ENCODE results near the gene SLC7A6OS.

Gene SLC7A6OS

DNA sequence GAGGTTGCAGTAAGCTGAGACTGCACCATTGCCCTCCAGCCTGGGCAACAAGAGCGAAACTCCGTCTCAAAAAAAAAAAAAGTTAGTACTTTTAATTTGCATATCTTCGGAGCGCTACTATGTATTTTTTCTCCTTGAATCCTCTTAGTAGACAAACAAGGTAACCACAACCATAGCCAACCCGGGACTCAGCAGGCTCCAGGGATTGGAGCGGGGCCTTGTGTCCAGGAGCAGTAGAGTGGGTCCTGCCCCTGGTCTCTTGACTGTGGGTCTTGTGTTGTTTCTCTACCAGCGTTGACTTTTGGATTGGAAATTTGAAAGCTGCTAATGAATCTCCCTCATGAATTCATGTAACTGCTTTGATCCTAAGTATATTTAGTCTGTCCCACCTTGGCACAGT, 32.4 kb upstream of the SLC7A6OS start:
- Histone ChIP-seq H2AFZ (ENCODE audit: low read length, unreplicated experiment) (no peak overlapping the region), H3K79me2 (ENCODE audit: control insufficient read depth, insufficient read depth, low read length, unreplicated experiment) (no peaks in the 10 kb centered on the region), H3K4me1 (ENCODE audit: control insufficient read depth, insufficient read depth, low read length, unreplicated experiment) (no peaks in the 10 kb centered on the region), H3K27me3 (ENCODE audit: insufficient read depth, low read length) (no peaks in the 10 kb centered on the region), H3K4me3 (ENCODE audit: low read depth, low read length) (no peak overlapping the region), H3K27ac (ENCODE audit: low read depth, low read length) (no peak overlapping the region), H3K36me3 (ENCODE audit: insufficient read depth, low read length) (peaks cover 16% of the 10 kb centered on the region)

DNA sequence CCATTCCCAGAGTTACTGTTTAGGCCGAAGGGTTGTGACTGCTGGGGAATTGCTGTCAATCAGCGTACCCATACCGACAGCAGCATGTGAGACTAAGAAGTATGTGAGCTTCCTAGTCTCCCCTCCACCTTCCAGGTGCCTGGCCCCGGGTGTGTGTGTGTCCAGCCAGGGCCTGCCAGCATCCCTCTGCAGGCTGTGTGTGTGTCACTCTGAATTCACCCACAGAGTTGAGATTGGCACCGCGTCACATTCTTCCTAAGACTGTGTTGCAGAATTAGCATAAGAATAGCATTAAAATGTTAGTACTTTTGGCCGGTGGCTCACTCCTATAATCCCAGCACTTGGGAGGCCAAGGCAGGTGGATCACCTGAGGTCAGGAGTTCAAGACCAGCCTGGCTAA, 31.9 kb upstream of the SLC7A6OS start:
- H3K4me3 ChIP-seq (ENCODE audit: low read depth, low read length): no peak overlapping the region
- H3K27ac ChIP-seq (ENCODE audit: low read depth, low read length): no peak overlapping the region
- peaks cover 16% of the 10 kb centered on the region for H3K36me3 ChIP-seq (ENCODE audit: insufficient read depth, low read length)
- no peak overlapping the region for H2AFZ ChIP-seq (ENCODE audit: low read length, unreplicated experiment)
- no peaks in the 10 kb centered on the region for H3K4me1 ChIP-seq (ENCODE audit: control insufficient read depth, insufficient read depth, low read length, unreplicated experiment)
- H3K79me2 ChIP-seq (ENCODE audit: control insufficient read depth, insufficient read depth, low read length, unreplicated experiment): no peaks in the 10 kb centered on the region
- H3K27me3 ChIP-seq (ENCODE audit: insufficient read depth, low read length): no peaks in the 10 kb centered on the region

DNA sequence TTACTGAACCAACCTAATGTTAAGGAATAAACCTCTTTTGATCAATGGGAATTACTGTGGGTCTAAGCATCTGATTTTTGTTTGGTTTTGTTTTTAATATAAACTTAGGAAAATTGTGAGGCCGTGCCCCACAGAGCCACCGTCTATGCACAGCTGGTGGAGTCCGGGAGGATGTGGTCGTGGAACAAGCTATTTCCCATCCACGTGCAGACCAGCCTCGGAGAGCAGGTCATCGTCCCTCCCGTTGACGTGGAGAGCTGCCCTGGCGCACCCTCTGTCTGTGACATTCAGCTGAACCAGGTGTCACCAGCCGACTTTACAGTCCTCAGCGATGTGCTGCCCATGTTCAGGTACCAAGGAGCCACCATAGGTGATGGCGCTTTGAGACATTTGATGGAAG, 28.5 kb upstream of the SLC7A6OS start:
- peaks cover 20% of the 10 kb centered on the region; the same call in 1 of the 2 replicates for H3K36me3 ChIP-seq (ENCODE audit: insufficient read depth, low read length)
- H3K27me3 ChIP-seq (ENCODE audit: insufficient read depth, low read length): no peaks in the 10 kb centered on the region
- H3K79me2 ChIP-seq (ENCODE audit: control insufficient read depth, insufficient read depth, low read length, unreplicated experiment): no peaks in the 10 kb centered on the region
- H3K4me3 ChIP-seq (ENCODE audit: low read depth, low read length): no peak overlapping the region
- H3K4me1 ChIP-seq (ENCODE audit: control insufficient read depth, insufficient read depth, low read length, unreplicated experiment): peaks cover 13% of the 10 kb centered on the region
- H2AFZ ChIP-seq (ENCODE audit: low read length, unreplicated experiment): no peak overlapping the region
- no peak overlapping the region for H3K27ac ChIP-seq (ENCODE audit: low read depth, low read length)

DNA sequence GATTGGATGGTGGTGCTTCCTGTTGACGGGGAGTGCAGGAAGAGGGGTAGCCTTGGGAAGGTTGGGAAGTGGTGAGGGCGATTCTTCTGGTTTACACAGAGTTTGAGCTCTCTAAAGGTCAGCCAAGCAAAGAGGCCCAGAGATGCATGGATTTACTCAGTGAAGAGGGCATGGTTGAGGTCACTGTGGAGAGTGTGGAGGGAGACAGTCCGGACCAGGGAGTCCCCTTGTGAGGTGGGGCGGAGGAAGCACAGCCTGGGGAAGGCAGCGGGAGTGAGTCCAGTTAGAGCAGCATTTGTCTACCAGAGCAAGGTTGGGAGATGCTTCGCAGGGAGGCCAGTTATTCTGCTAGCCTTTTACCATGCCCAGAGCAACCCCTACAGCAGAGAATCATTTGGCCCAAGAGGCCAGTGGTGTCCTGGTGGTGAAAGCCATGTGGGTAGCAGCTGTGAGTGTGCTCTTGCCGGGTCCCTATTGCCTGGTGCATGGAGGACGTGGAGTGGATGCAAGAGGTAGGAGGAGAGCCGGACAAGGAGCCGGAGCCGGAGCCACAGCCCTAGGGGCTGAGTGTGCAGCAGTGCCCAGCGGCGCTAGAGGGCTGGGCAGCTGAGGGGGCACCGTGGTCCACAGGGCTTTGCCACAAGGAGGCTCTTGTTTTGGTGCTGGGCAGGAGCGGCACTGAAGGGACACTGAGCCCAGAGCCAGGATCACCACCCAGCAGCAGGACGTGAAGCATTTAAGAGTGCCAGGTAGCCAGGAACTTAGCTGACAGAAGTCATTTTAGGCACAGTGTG, 27.8 kb upstream of the SLC7A6OS start:
- Histone ChIP-seq H3K79me2 (ENCODE audit: control insufficient read depth, insufficient read depth, low read length, unreplicated experiment) (no peaks in the 10 kb centered on the region), H2AFZ (ENCODE audit: low read length, unreplicated experiment) (no peak overlapping the region), H3K36me3 (ENCODE audit: insufficient read depth, low read length) (peaks cover 20% of the 10 kb centered on the region; the same call in 1 of the 2 replicates), H3K4me3 (ENCODE audit: low read depth, low read length) (no peak overlapping the region), H3K27me3 (ENCODE audit: insufficient read depth, low read length) (no peaks in the 10 kb centered on the region), H3K4me1 (ENCODE audit: control insufficient read depth, insufficient read depth, low read length, unreplicated experiment) (peaks cover 18% of the 10 kb centered on the region), H3K27ac (ENCODE audit: low read depth, low read length) (no peak overlapping the region)

DNA sequence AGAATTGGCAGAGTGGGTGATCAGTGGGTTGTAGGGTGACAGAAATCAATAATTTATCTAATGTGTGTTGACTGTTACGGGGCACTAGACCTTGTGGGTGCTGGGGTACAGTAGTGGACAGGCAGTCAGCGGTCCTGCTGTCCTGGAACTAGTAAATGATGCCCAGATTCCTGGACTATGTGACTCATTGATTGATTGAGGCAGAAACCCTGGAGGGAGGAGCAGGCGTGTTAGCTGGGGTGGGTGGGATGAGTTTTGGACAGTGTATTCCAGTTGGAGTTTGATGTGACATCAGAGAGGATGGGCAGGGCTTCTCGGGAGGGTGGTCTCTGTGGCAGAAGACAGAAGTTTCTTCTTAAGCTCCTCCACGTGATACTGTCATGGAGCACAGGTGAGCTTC, 24.4 kb upstream of the SLC7A6OS start:
- H3K36me3 ChIP-seq (ENCODE audit: insufficient read depth, low read length): peaks cover 13% of the 10 kb centered on the region; the same call in 1 of the 2 replicates
- no peaks in the 10 kb centered on the region for H3K79me2 ChIP-seq (ENCODE audit: control insufficient read depth, insufficient read depth, low read length, unreplicated experiment)
- H3K27ac ChIP-seq (ENCODE audit: low read depth, low read length): peak overlapping the region; percentile 83
- H3K27me3 ChIP-seq (ENCODE audit: insufficient read depth, low read length): no peaks in the 10 kb centered on the region
- peaks cover 39% of the 10 kb centered on the region for H3K4me1 ChIP-seq (ENCODE audit: control insufficient read depth, insufficient read depth, low read length, unreplicated experiment)
- no peak overlapping the region for H2AFZ ChIP-seq (ENCODE audit: low read length, unreplicated experiment)
- H3K4me3 ChIP-seq (ENCODE audit: low read depth, low read length): no peak overlapping the region

DNA sequence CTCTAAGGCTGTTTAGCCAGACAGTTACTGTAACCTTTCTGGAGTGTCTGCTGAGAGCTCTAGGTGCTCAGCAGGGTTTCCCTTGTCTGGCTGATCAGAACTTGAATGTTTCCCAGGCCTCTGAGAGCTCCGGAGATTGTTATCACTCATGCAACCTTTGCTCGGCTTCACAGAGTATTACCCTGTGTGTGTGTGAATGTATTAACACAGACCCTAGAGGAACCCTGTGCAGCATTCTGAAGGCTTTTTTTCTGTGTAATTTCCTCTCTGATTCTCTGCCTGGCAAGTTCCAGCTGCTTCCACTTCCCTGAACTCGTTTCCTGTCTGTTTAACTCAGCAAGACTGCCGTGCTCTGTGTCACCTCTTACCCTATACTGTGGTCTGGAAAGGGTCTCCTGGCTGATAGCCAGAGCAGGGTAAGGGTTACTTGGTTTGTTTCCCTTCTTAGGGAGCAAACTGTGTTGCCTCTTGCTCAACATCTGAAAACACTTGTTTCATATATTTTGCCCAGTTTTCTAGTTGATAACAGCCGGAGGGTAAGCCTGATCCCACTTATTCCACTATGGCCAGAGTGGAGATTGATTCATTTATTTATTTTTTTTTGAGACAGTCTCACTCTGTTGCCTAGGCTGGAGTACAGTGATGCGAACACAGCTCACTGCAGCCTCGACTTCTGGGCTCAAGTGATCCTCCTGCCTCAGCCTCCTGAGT, 21.8 kb upstream of the SLC7A6OS start:
- no peaks in the 10 kb centered on the region for H3K27me3 ChIP-seq (ENCODE audit: insufficient read depth, low read length)
- peak overlapping the region; percentile 83 for H3K27ac ChIP-seq (ENCODE audit: low read depth, low read length)
- H3K4me1 ChIP-seq (ENCODE audit: control insufficient read depth, insufficient read depth, low read length, unreplicated experiment): peaks cover 39% of the 10 kb centered on the region
- peak overlapping the region; percentile 8 for H2AFZ ChIP-seq (ENCODE audit: low read length, unreplicated experiment)
- H3K79me2 ChIP-seq (ENCODE audit: control insufficient read depth, insufficient read depth, low read length, unreplicated experiment): no peaks in the 10 kb centered on the region
- peaks cover 5% of the 10 kb centered on the region; the same call in 1 of the 2 replicates for H3K36me3 ChIP-seq (ENCODE audit: insufficient read depth, low read length)
- no peak overlapping the region for H3K4me3 ChIP-seq (ENCODE audit: low read depth, low read length)

DNA sequence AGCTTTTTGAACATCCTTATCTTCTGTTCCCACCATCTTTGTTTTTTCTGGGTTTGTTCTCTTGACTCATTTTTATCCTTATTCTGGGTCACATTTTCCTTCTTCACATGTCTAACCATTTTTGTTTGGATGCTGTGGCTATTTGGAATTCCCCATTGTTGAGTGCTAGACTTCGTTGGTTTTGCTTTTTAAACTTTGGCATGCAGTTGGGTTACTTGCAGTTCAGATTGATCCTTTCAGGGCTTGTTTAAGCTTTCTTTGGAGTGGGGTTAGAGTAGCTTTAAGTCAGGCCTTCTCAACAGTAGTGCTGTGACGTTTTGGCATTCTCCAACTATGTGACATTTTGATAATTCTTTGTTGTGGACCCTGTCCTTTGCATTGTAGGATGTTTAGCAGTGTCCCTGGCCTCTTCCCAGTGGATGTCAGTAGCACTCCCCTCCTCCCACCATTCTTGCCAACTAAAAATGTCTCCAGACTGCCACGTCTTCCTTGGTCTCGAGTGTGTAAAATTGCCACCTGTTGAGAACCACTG, 21.2 kb upstream of the SLC7A6OS start:
- no peaks in the 10 kb centered on the region for H3K27me3 ChIP-seq (ENCODE audit: insufficient read depth, low read length)
- H3K4me1 ChIP-seq (ENCODE audit: control insufficient read depth, insufficient read depth, low read length, unreplicated experiment): peaks cover 39% of the 10 kb centered on the region
- no peak overlapping the region for H3K4me3 ChIP-seq (ENCODE audit: low read depth, low read length)
- peak overlapping the region; percentile 83 for H3K27ac ChIP-seq (ENCODE audit: low read depth, low read length)
- H3K36me3 ChIP-seq (ENCODE audit: insufficient read depth, low read length): no peaks in the 10 kb centered on the region
- H3K79me2 ChIP-seq (ENCODE audit: control insufficient read depth, insufficient read depth, low read length, unreplicated experiment): no peaks in the 10 kb centered on the region
- peak overlapping the region; percentile 8 for H2AFZ ChIP-seq (ENCODE audit: low read length, unreplicated experiment)

DNA sequence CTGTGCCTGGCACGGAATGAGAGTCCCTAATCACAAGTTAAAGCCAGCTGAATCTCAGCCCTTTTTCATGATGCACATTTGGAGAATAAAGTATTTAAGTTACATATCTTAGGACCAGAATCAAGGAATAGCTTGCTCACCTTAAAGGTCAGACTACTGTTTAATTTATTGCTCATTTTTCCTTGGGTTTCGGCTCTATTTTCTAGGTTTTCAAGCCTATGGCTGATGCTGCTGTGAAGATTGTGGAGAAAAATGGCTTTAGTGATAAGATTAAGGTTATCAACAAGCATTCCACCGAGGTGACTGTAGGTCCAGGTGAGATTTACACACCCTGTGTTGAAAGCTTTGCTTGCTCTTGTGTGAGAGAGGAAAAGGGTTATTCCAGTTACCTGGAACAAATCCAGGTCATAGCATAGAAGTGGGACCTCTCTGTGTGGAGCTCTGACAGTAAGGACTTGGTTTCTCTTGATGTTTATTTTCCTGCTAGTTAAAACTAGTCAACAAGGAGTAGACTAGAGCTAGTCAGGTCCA, 18.2 kb upstream of the SLC7A6OS start:
- Histone ChIP-seq H3K79me2 (ENCODE audit: control insufficient read depth, insufficient read depth, low read length, unreplicated experiment) (no peaks in the 10 kb centered on the region), H2AFZ (ENCODE audit: low read length, unreplicated experiment) (no peak overlapping the region), H3K36me3 (ENCODE audit: insufficient read depth, low read length) (no peaks in the 10 kb centered on the region), H3K27me3 (ENCODE audit: insufficient read depth, low read length) (no peaks in the 10 kb centered on the region), H3K4me1 (ENCODE audit: control insufficient read depth, insufficient read depth, low read length, unreplicated experiment) (peaks cover 35% of the 10 kb centered on the region), H3K27ac (ENCODE audit: low read depth, low read length) (no peak overlapping the region), H3K4me3 (ENCODE audit: low read depth, low read length) (no peak overlapping the region)

DNA sequence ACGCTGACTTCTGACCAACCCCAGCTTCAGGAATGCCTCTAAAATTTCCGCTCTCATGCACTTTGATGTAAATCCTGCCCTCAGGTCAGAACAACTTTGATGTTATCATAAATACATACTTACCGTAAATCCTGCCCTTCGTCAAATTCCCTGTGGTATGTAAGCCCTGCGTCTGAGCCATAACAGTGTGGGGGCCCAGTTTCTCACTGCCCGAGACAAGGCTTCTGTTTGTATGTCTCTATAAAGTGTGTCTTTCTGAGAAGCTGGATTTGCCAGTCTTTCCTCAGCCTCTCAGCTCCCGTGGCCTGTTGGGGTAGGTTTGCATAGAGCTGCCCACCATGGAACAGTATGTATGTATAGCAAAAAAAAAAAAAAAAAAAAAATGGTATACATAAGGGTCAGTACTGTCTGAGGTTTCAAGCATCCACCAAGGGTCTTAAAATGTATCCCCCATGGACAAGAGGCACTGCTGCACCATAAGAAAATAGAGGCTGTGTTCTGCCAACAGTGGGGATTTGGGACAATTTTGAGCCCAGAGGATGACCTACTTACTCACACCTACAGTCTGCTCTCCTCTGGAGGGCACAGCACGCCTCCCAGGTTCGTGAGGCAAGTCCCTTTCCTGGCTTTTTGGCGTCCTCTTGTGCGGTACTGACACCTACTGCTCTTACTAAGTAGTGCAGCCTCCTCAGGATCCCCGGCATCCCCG, 17.6 kb upstream of the SLC7A6OS start:
- peaks cover 31% of the 10 kb centered on the region for H3K4me1 ChIP-seq (ENCODE audit: control insufficient read depth, insufficient read depth, low read length, unreplicated experiment)
- no peaks in the 10 kb centered on the region for H3K36me3 ChIP-seq (ENCODE audit: insufficient read depth, low read length)
- no peak overlapping the region for H2AFZ ChIP-seq (ENCODE audit: low read length, unreplicated experiment)
- H3K27me3 ChIP-seq (ENCODE audit: insufficient read depth, low read length): no peaks in the 10 kb centered on the region
- no peak overlapping the region for H3K4me3 ChIP-seq (ENCODE audit: low read depth, low read length)
- no peaks in the 10 kb centered on the region for H3K79me2 ChIP-seq (ENCODE audit: control insufficient read depth, insufficient read depth, low read length, unreplicated experiment)
- H3K27ac ChIP-seq (ENCODE audit: low read depth, low read length): no peak overlapping the region

DNA sequence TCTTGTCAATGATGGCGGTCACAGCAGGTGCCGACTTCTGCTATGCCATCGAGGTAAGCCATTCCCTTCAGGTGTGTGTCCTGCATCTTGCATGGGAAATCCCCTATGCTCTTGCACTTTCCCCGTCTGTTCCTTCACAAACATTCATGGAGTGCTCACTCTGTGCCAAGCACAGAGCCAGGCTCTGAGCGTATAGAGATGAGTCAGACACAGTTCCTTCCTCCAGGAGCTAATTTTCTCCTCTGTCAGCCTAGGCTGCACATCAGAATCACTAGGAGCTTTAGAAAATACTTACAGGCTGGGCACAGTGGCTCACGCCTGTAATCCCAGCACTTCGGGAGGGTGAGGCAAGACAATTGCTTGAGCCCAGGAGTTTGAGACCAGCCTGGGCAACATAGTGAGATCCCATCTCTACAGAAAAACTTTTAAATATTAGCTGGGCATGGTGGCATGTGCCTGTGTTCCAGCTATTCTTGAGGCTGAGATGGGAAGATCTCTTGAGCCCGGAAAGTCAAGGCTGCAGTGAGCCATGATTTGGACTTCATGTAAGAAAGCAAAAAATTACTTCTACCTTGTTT, 14.1 kb upstream of the SLC7A6OS start:
- Histone ChIP-seq H2AFZ (ENCODE audit: low read length, unreplicated experiment) (no peak overlapping the region), H3K27ac (ENCODE audit: low read depth, low read length) (no peak overlapping the region), H3K27me3 (ENCODE audit: insufficient read depth, low read length) (no peaks in the 10 kb centered on the region), H3K36me3 (ENCODE audit: insufficient read depth, low read length) (0 out of 2 replicates have a peak, but pooled peaks cover 6% of the 10 kb centered on the region), H3K4me3 (ENCODE audit: low read depth, low read length) (no peak overlapping the region), H3K4me1 (ENCODE audit: control insufficient read depth, insufficient read depth, low read length, unreplicated experiment) (peaks cover 12% of the 10 kb centered on the region), H3K79me2 (ENCODE audit: control insufficient read depth, insufficient read depth, low read length, unreplicated experiment) (no peaks in the 10 kb centered on the region)

Measured in ACC112 (cell line).